ENCODE results near the gene UGGT1.
"Not testable (repeated sequence)": the region's sequence is repeated elsewhere in the genome, so short reads cannot be mapped to it uniquely, and the experiment has no call there.

Gene UGGT1

DNA sequence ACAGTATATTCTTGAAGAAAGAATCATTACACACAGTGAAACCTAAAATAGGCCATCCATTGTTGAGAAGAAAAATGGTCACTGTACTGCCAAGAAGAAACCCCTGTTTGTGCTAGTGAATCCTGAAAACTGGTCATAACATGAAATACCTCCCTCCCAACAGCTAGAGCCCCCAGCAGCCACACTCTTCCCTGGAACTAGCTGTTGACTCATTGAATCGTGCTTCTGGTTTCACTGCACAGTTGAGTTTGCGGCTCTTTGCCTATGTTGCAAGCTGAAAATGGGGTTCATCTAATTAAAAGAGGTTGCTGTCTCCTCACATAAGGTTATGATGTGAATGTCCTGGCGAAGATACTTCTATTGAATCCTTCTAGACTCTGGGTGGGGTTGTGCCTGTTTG, 86.3 kb downstream of the UGGT1 start:
- DNase-seq (ENCODE audit: low read depth in 2 of 2) = no peak

DNA sequence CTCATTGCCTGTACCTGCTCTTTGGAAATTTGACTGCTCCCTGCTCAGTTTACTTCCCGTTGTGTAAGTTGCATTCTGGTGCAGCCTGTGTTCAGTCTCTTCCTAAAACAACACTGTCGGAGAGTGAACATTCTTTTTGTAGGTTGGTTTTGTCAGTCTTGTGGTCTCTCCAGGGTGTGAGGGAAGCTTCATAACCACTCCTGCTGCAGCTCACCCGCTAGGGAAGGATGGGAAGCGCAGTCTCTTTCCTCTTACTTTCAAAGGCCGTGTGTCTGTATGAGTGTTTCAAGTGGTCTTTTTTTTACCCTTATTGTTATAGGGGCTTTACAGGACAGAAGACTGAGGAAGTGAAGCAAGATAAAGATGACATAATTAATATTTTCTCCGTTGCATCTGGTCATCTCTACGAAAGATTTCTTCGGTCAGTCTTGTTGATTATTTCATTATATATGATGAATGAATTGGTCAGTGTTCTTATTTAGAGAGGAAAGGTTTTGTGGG, 87.2 kb downstream of the UGGT1 start:
- no peak for DNase-seq (ENCODE audit: low read depth in 2 of 2)

DNA sequence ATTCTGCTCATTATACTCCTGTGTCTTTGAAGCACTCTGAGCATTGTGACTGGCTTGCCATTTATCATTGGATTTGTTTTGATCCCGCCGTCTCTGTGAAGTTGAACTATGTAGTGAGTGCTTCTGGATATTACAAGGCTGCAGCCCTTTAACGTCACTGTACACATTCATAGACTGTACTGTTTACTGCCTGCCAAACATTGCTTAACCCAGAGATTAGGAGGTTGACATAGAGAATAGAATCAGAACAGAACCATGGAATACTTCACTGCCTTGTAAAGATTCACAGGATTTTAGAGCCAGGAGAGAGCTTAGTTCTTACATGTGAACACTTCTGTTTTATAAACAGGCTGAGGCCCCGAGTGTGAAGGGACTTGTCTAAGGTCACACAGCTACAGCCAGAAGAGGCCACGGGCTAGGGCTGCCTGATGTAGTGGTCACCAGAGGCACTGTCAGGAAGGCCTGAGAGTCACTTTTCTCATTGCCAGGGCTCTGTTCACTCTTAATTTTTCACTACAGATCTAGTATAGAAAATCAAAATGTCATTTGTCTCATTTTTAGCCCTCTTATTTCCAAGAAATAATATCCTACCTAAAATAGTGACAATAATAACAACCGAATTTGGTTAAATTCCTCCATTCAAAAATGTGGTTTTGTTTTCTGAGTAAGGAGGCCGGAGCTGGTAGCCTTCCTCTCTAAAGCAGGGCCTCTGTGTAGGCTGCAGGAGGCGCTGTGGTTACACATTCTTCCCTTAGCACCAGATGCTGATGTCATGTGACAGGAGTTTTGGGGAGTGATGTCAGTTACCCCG, 87.9 kb downstream of the UGGT1 start:
- DNase-seq (ENCODE audit: low read depth in 2 of 2) = peak in 1 of 2 donors; percentile 10

DNA sequence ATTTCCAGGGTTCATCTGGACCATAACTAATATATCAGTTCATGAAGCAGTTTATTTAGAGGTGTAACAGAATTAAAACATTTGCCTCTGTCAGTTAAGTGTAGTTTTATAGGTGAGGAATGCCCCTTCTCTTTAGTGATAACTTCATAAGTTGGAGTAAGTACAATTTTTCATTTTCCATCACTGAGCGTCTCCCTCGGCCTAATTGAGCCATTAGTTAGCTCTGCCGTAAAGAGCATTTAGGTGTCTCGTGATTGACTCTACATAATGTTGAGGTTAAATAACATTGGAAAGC, 88.4 kb downstream of the UGGT1 start:
- no peak for DNase-seq (ENCODE audit: low read depth in 2 of 2)

DNA sequence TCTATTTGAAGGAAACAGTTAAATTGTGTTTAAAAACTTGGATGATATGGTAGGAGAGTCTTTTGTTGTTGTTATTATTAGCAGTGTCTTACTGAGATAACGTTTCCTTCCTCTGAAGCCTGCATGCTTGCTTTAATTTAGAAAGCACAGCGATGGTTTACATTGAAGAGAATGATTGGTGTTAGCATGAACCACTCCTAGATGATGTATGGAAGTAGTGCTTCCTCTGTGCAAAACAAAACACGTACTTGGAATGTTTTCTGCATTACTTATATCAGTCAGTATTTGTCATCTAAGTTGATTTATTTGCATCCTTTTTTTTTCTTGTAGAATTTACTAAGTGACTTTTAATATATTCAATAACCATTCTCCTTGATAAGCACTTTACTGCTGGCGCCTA, 89.0 kb downstream of the UGGT1 start:
- DNase-seq (ENCODE audit: low read depth in 2 of 2) = no peak

DNA sequence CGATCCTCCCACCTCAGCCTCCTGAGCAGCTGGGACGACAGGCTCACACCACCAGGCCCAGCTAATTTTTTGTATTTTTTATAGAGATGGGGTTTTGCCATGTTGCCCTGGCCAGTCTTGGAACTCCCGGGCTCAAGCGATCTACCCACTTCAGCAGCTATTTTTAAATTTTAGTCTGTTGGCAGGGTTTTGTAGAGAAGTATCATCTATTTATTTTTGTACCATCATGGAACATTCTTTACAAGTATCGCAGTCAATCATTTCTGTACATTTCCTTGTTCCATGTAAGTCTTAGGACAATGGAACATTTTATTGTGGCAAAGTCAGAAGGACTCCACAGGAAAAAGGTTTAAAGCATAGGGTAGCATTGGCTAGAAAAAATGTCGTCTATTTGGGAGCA, 94.6 kb downstream of the UGGT1 start:
- DNase-seq (ENCODE audit: low read depth in 2 of 2) = no peak

DNA sequence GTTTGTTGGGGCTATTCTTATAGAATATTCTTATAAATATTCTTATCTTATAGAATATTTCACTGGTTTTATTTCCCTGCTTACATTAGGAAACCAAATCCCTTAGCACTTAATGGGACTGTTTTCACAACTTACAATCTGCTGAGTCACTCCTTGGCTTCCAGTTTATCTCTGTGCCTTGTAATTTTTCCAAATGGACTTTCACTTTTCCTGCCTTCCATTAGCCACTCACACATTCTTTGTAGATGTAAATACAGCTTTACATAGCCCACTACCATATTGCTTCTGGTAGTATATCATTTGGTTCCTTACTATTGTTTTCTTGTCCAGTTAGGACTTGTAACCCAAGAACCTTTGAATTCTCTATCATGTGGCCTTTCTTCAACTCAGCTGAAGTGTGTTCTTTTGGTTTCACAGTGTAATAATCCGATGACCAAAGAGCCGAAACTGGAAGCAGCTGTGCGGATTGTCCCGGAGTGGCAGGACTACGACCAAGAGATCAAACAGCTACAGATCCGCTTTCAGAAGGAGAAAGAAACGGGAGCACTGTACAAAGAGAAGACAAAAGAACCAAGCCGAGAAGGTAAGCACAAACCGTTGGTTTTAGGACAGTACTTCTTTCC, 96.1 kb downstream of the UGGT1 start:
- no peak for DNase-seq (ENCODE audit: low read depth in 2 of 2)

DNA sequence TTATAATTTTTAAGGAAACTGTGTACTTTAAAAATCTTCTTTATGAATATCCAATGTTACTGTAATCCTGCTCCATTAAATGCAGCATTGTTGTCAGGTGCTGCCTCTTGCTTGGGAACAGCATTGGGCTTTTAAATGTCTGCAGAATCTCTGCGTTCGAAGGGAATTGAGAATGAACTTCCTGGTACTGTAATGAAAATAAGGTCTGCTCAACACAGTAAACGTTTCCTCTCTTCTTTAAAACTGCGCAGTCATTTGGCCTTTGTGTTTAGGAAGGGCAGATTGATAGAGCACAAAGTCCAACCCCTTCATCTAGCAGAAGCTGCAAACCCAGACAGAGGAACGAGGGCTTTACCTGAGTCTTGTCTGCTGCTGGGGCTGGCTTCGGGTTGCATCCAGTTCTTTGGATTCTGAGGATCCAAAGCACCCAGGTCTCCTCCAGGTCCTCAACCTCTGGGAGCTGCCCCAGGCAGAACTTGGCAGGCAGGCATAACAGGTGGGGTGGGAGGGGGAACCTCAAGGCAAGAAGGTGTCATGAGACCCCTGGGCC, 104.5 kb downstream of the UGGT1 start:
- no peak for DNase-seq (ENCODE audit: low read depth in 2 of 2)

DNA sequence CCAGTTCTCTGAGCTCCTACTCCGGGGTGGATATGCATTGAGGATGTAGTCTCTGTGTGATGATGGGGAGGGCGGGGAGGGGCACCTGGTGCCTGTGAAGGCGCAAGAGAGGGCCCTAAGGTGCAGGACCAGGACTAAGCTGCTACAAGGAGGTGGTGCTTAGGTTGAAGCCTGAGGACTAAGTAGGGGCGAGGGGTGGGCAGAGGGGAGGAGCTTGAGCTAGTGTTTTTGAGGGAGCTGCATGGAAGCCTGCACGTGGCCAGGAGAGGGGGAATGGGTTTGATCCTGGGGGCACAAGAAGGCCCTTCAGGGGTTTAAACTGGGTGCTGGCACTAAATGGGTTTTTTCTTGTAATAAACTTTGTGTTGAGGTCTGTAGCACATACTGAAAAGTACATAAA, 105.0 kb downstream of the UGGT1 start:
- no peak for DNase-seq (ENCODE audit: low read depth in 2 of 2)

DNA sequence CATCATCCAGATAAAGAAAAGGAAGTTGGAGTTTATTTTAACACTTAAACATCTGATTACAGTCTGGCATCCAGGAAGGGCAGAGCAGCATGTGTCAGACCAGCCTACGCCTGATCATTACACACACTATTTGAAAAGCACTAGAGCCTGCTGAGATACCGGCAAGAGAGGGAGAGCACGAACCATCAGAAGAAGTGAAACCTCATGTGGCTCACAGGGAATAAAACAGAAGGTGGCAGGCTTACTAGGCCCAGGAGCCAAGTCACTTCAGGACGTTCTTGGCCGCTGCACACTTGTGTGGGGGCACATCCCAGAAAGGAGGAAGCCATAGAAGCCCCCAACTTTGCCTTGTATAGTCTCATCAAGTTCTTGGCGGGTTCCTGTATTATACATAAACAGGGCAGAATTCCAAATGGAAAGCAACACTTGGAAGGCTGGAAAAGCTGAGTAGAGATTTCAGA, 105.5 kb downstream of the UGGT1 start:
- DNase-seq (ENCODE audit: low read depth in 2 of 2) = no peak

DNA sequence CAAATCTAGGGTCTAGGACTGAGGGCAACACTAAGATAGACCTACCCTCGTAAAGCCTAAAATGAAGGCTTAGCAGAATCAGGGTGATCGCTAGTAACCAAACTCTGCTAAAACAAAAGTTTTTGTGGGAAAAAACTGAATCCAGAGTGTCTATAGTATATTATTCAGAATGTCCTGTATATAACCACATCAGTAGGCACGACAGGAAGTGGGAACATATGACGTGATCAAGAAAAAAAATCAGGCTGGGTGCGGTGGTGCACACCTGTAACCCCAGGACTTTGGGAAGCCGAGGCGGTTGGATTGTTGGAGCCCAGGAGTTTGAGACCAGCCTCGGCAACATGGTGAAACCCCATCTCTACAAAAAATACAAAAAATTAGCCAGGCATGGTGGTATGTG, 106.1 kb downstream of the UGGT1 start:
- no peak for DNase-seq (ENCODE audit: low read depth in 2 of 2)

DNA sequence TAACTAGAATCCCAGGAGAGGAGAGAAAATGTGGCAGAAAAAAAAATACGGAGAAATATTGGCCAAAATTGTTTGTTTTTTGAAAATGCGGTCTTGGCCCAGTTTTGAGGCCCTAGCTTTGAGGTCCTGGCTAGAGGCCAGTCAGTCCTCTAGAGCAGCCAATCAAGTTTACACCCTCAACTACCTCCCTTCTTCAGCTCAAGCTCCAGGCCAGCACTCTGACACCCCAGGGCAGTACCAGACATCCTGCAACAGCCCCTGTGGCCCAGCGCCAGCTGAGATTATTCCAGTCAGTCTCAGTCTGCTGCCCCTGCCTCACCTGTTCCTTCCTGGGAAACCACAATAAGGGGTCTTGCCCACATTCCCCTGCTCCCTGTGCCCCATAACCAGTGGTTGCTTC, 107.7 kb downstream of the UGGT1 start:
- DNase-seq (ENCODE audit: low read depth in 2 of 2) = no peak

DNA sequence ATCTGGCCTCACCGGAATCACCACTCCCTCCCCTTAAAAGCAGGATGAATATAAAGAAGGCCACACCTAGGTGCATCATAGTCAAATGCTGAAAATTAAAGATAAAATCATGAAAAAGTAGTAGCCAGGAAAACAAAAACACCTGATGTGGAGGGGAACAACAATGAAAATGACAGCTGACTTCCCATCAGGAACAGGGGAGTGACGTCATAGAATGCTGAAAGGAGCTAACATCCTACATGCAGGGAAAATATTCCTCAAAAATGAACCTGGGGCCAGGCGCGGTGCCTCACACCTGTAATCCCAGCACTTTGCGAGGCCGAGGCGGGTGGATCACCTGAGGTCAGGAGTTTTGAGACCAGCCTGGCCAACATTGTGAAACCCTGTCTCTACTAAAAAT, 108.1 kb downstream of the UGGT1 start:
- DNase-seq (ENCODE audit: low read depth in 2 of 2) = no peak

DNA sequence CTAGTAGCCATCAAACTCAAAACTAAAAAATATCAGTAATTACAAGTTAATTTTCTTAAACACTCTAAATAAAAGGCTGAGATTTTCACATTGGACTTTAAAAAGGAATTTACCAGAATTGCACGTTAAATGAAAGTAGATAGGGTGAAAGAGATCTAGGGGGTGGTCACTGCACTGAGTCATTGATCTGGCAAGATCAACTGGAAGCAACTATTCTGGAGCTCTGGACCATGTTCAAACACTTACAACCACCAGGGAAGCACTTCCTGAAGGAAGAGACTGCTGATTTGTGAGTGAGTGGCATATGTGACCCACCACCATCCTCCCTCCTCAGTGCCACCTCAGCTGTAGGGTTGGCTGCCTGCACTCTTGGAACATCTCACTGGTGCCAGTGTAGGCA, 111.8 kb downstream of the UGGT1 start:
- DNase-seq (ENCODE audit: low read depth in 2 of 2) = no peak

DNA sequence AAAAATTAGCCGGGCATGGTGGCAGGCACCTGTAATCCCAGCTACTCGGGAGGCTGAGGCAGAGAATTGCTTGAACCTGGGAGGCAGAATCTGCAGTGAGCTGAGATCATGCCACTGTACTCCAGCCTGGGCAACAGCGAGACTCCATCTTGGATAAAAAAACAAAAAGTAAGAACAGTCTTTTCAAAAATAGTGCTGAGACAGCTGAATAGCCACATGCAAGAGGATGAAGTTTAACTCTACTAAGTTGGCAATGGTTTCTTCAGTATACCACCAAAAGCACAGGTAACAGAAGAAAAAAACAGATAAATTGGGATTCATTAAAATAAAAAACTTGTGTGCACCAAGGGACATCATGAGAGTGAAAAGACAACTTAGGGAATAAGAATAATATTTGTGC, 115.2 kb downstream of the UGGT1 start:
- no peak for DNase-seq (ENCODE audit: low read depth in 2 of 2)

DNA sequence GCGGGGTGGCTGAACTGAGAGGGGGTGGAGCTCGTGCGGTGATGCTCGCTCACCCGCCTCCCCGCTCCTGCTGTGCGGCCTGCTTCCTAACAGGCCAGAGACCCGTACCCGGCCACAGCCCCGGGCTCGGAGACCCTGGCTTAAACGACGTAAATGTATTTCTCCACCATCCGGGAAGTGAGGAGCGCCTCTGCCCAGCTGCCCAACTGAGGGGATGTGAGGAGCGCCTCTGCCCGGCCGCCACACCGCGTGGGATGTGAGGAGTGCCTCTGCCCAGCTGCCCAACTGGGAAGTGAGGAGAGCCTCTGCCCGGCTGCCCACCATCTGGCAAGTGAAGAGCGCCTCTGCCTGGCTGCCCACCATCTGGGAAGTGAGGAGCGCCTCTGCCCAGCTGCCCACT, 117.0 kb downstream of the UGGT1 start:
- DNase-seq (ENCODE audit: low read depth in 2 of 2) = no peak

DNA sequence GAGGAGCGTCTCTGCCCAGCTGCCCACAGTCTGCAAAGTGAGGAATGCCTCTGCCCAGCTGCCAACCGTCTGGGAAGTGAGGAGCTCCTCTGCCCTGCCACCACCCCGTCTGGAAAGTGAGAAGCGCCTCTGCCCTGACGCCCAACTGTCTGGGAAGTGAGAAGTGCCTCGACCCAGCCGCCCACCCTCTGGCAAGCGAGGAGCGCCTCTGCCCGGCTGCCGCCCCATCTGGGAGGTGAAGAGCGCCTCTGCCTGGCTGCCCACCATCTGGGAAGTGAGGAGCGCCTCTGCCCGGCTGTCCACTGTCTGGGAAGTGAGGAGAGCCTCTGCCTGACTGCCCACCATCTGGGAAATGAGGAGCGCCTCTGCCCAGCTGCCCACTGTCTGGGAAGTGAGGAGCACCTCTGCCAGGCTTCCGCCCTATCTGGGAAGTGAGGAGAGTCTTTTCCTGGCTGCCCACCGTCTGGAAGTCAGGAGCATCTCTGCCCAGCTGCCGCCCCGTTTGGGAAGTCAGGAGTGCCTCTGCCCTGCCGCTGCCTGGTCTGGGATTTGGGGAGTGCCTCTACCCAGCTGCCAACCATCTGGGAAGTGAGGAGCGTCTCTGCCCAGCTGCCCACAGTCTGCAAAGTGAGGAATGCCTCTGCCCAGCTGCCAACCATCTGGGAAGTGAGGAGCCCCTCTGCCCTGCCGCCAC, 117.8 kb downstream of the UGGT1 start:
- DNase-seq (ENCODE audit: low read depth in 2 of 2) = not testable (repeated sequence)

DNA sequence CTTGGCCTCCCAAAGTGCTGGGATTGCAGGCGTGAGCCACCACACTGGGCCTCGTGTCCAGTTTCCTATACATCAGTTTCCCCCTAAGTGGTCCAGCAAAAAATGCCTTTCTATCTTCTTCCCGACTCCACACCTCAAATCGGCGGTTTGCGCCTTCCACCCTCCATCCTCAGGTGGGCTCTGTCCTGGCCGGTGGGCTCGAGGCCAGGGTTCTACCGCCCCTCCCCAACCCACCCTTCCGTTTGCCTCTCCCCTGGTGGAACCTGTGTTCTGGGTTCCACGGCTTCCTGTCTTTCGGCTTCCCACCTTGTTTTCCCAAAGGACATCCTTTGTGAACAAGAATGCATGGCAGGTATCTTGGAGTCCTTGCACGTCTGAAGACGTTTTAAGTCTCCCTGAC, 123.3 kb downstream of the UGGT1 start:
- no peak for DNase-seq (ENCODE audit: low read depth in 2 of 2)

DNA sequence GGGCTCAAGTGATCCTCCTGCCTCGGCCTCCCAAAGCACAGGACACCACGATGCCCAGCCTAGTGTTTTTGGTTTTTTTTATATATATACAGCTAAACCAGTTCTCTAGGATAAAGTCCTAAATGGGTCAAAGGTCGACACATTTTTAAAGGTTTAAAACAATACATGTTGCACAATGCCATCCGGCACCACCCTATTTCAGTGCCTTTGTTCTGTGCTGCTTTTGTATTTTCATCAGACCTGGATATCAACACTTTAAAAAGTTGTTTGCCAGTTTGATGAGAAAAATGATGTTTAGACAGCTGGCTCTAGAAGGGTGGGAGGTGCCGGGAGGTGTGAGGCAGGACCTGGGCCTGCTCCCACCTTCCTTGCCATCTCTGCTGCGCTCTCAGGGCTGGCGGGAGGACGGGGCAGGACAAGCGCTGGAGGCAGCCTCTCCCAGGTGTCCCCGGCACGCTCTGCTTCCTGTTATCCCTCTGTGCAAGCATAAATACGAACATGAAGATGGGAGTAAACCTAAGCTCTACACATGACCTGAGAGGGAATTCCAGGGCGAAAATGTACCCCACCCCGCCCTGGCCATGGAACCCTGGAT, 124.0 kb downstream of the UGGT1 start:
- DNase-seq (ENCODE audit: low read depth in 2 of 2) = no peak

DNA sequence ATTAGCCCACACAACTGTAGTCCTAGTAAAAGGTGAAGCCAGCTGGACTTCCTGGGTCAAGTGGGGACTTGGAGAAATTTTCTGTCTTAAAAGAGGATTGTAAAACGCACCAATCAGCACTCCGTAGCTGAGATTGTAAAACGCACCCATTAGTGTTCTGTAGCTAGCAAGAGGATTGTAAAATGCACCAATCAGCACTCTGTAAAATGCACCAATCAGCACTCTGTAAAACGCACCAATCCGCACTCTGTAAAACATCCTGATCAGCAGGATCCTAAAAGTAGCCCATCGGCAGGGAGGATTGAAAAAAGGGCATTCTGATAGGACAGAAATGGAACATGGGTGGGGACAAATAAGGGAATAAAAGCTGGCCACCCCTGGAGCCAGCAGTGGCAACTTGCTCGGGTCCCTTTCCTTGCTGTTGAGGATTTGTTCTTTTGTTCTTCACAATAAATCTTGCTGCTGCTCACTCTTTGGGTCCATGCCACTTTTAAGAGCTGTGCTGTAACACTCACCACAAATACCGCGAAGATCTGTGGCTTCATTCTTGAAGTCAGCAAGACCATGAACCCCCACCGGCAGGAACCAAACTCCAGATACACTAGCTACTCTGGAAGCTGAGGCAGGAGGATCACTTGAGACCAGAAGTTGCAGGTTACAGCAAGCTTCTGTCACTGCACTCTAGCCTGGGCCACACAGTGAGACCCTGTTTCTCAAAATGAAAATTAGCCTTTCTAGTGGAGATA, 125.1 kb downstream of the UGGT1 start:
- DNase-seq (ENCODE audit: low read depth in 2 of 2) = no peak

DNA sequence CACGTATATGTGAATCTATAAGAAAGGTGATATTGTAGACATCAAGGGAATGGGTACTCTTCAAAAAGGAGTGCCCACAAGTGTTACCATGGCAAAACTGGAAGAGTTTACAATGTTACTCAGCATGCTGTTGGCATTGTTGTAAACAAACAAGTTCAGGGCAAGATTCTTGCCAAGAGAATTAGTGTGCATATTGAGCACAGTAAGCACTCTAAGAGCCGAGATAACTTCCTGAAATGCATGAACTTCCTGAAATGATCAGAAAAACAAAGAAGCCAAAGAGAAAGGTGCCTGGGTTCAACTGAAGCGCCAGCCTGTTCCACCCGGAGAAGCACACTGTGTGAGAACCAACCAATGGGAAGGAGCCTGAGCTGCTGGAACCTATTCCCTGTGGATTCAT, 126.7 kb downstream of the UGGT1 start:
- no peak for DNase-seq (ENCODE audit: low read depth in 2 of 2)

DNA sequence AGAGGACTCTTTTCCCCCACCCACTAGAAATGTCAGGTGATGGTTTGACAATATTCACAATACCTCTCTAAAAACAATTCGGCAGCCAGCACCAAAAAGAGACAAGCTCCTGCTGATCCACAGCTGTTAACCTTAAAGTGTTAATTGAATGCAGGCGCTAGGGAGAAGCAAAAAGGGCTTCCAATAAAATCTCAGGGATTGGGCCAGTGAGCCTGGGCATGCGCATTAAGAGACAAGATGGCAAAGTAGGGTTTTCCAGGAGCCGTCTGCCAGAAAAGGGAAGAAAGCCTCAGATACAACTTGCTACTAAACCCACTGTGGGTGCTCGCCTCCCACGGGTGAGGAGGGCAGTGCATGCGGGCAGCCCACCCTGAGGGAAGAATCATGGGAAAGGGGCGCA, 128.9 kb downstream of the UGGT1 start:
- no peak for DNase-seq (ENCODE audit: low read depth in 2 of 2)

Measured in stimulated activated CD8-positive, alpha-beta memory T cell treated with anti-CD3 and anti-CD28 coated beads, Interleukin-15, amount 100 ng/mL, for 48 hours (primary cell).